Measurements from ENCODE around the gene KIRREL3. TPM values are rescaled to one million over a fixed set of nuclear protein-coding genes. Genes with fewer than 3 reads are reported as not detected.

KIRREL3 gene
- total RNA-seq, 1 experiment from 2014 or later, result 2.2 TPM

DNA sequence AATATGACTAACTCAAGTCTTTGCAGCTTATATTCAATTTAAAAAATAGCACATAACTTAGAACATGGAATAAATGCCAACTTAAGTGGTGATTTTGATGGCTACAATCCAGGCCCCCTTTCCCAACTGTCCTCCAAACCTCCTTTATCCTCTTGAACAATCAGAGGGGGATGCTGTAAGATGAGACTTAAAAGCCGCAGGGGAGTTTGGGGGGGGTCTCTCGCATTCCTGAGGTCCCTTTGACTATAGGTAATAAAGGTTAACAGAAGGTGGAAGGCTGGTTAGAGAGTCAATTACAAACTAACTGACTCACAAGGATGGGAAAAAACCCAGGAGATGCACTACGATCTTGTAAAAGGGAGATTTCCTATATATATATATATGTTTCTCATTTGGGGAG, 101.8 kb downstream of the KIRREL3 start:
- no peak for DNase-seq
- ChIA-PET CTCF (no interaction called here), POLR2A (ENCODE audit: unreplicated experiment) (no interaction called here)
- TF ChIP-seq EZH2 (IDR thresholded peaks at IDR 0.05; ENCODE audit: low read depth), result no peak
- TF ChIP-seq, protein P1, sequence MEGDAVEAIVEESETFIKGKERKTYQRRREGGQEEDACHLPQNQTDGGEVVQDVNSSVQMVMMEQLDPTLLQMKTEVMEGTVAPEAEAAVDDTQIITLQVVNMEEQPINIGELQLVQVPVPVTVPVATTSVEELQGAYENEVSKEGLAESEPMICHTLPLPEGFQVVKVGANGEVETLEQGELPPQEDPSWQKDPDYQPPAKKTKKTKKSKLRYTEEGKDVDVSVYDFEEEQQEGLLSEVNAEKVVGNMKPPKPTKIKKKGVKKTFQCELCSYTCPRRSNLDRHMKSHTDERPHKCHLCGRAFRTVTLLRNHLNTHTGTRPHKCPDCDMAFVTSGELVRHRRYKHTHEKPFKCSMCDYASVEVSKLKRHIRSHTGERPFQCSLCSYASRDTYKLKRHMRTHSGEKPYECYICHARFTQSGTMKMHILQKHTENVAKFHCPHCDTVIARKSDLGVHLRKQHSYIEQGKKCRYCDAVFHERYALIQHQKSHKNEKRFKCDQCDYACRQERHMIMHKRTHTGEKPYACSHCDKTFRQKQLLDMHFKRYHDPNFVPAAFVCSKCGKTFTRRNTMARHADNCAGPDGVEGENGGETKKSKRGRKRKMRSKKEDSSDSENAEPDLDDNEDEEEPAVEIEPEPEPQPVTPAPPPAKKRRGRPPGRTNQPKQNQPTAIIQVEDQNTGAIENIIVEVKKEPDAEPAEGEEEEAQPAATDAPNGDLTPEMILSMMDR (conservative IDR thresholded peaks at IDR 0.05), result no peak
- H3K9me2 ChIP-seq (ENCODE audit: insufficient read depth), result no peaks in the 10 kb centered on the region
- H3K36me3 ChIP-seq (ENCODE audit: low read depth), result no peaks in the 10 kb centered on the region
- H3K4me1 ChIP-seq (replicated peaks; ENCODE audit: insufficient read depth), result no peaks in the 10 kb centered on the region
- intact Hi-C loops (cut with micrococcal nuclease; ENCODE audit: unreplicated experiment), result no loop called here
- no peak overlapping the region for H2AFZ ChIP-seq
- H4K20me1 ChIP-seq (ENCODE audit: insufficient read depth), result no peaks in the 10 kb centered on the region
- H3K27ac ChIP-seq, result no peak overlapping the region
- H3K4me2 ChIP-seq, result no peak overlapping the region
- no TSS peak for BruUV-seq (replicated peaks)
- H3F3A ChIP-seq (ENCODE audit: insufficient read depth, low read depth), result no peaks in the 10 kb centered on the region
- H3K9me3 ChIP-seq (ENCODE audit: insufficient read depth, low read depth), result no peaks in the 10 kb centered on the region
- no peak overlapping the region for H3K4me3 ChIP-seq
- peaks cover 10% of the 10 kb centered on the region for H3K27me3 ChIP-seq (ENCODE audit: insufficient read depth, low read depth)
- H3K79me2 ChIP-seq (ENCODE audit: low read depth), result no peaks in the 10 kb centered on the region

DNA sequence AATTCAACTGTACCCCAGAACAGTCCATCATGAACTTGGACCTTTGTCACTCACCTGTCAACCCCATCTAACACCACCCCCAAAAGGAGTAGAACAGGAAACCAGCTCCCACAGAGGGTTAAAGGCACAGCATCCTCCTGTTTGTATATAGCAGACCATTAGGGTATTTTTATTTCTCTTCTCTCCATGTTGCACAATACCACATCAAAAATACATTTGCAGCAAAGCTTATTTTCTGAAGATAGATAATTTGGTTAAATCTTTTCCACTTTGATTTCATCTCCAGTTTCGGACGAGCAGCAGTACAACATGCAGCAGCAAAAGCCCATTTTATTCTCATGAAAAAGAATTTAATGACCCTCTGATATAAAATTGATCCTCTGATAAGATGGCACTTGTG, 103.1 kb downstream of the KIRREL3 start:
- Histone ChIP-seq H3K36me3 (ENCODE audit: low read depth) (no peaks in the 10 kb centered on the region), H3K4me2 (no peak overlapping the region), H2AFZ (no peak overlapping the region), H4K20me1 (ENCODE audit: insufficient read depth) (no peaks in the 10 kb centered on the region), H3K4me3 (no peak overlapping the region), H3K79me2 (ENCODE audit: low read depth) (no peaks in the 10 kb centered on the region), H3K27me3 (ENCODE audit: insufficient read depth, low read depth) (peaks cover 22% of the 10 kb centered on the region), H3K27ac (no peak overlapping the region), H3F3A (ENCODE audit: insufficient read depth, low read depth) (no peaks in the 10 kb centered on the region), H3K9me3 (ENCODE audit: insufficient read depth, low read depth) (no peaks in the 10 kb centered on the region), H3K9me2 (ENCODE audit: insufficient read depth) (no peaks in the 10 kb centered on the region), H3K4me1 (replicated peaks; ENCODE audit: insufficient read depth) (no peaks in the 10 kb centered on the region)
- ChIA-PET CTCF (no interaction called here), POLR2A (ENCODE audit: unreplicated experiment) (no interaction called here)
- no peak for DNase-seq
- BruUV-seq (replicated peaks), result no TSS peak
- TF ChIP-seq, protein P1 (conservative IDR thresholded peaks at IDR 0.05), result no peak
- TF ChIP-seq EZH2 (IDR thresholded peaks at IDR 0.05; ENCODE audit: low read depth), result no peak
- intact Hi-C loops (cut with micrococcal nuclease; ENCODE audit: unreplicated experiment), result no loop called here

DNA sequence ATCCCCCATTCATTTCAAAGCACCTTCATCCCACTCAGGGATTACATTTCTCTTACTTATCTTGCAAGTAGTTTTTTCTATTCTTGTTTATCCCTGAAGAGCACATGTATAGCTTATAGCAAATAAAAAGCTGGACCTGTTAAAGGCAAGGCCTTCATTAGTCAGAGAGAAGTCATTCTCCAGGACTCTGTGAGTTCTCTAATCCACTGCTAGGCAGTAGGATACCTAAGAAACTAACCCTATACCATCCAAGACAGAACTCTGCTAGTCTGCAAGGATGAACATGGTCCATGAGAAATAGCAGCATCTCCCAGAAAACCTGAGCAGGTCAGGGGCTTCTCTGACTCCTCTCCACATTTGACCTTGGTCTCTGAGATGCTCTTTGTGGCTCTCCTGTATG, 104.5 kb downstream of the KIRREL3 start:
- H3K36me3 ChIP-seq (ENCODE audit: low read depth), result no peaks in the 10 kb centered on the region
- no peaks in the 10 kb centered on the region for H3K4me1 ChIP-seq (replicated peaks; ENCODE audit: insufficient read depth)
- peaks cover 25% of the 10 kb centered on the region for H3K27me3 ChIP-seq (ENCODE audit: insufficient read depth, low read depth)
- ChIA-PET POLR2A (ENCODE audit: unreplicated experiment) (no interaction called here), CTCF (interaction anchor here (0.6 kb wide), 1 partner anchor 25 kb away, joined by 3 read pairs; no protein-coding TSS in a partner anchor)
- H3K4me3 ChIP-seq, result no peak overlapping the region
- intact Hi-C loops (cut with micrococcal nuclease; ENCODE audit: unreplicated experiment), result no loop called here
- no peaks in the 10 kb centered on the region for H3K9me3 ChIP-seq (ENCODE audit: insufficient read depth, low read depth)
- H3K27ac ChIP-seq, result no peak overlapping the region
- TF ChIP-seq, protein P1 (conservative IDR thresholded peaks at IDR 0.05), result no peak
- no peak for TF ChIP-seq EZH2 (IDR thresholded peaks at IDR 0.05; ENCODE audit: low read depth)
- no peaks in the 10 kb centered on the region for H4K20me1 ChIP-seq (ENCODE audit: insufficient read depth)
- no peaks in the 10 kb centered on the region for H3K79me2 ChIP-seq (ENCODE audit: low read depth)
- no peak overlapping the region for H3K4me2 ChIP-seq
- no TSS peak for BruUV-seq (replicated peaks)
- H2AFZ ChIP-seq, result no peak overlapping the region
- no peaks in the 10 kb centered on the region for H3K9me2 ChIP-seq (ENCODE audit: insufficient read depth)
- H3F3A ChIP-seq (ENCODE audit: insufficient read depth, low read depth), result no peaks in the 10 kb centered on the region
- DNase-seq, result no peak
